Heart left ventricle (tissue), 16 donors: ENCODE measurements around the gene OR52E2. TPM values are rescaled to one million over a fixed set of nuclear protein-coding genes. Genes with fewer than 3 reads are reported as not detected.

ENCODE experiments used
- ATAC-seq, 4 donors: fragments of 200-7000 bp; cut with Tn5 transposase; one replicate each; pipeline ENCODE4 v1.9.1; 2020 to 2022; ENCODE audit warnings: moderate library complexity in 4 of 4, mild to moderate bottlenecking in 3 of 4, moderate number of reproducible peaks in 1 of 4
- DNase-seq, 5 donors: peaks; one replicate each; pipeline ENCODE4 v3.0.0-alpha.2; 2020
- H3K27ac ChIP-seq, 12 donors: fragments of 200-600 bp; sonication (generic) in 4 of 12; one replicate each; pipeline versions ENCODE4 v1.5.0 to v1.8.0; 2016 to 2022; ENCODE audit warnings: mild to moderate bottlenecking in 2 of 12
- H3K27me3 ChIP-seq, 9 donors: fragments of 200-600 bp; sonication (generic) in 2 of 9; one replicate each; pipeline versions ENCODE4 v1.5.1 to v1.8.0; 2016 to 2022; ENCODE audit warnings: mild to moderate bottlenecking in 3 of 9
- H3K36me3 ChIP-seq, 9 donors: fragments of 200-600 bp; sonication (generic) in 2 of 9; one replicate each; pipeline versions ENCODE4 v1.5.0 to v1.8.0; 2018 to 2022; ENCODE audit warnings: mild to moderate bottlenecking in 2 of 9
- H3K4me1 ChIP-seq, 12 donors: fragments of 200-600 bp; sonication (generic) in 4 of 12; one replicate each; pipeline versions ENCODE4 v1.5.0 to v1.8.0; 2016 to 2022; ENCODE audit warnings: mild to moderate bottlenecking in 3 of 12
- H3K4me3 ChIP-seq, 12 donors: fragments of 200-600 bp; sonication (generic) in 4 of 12; one replicate each; pipeline versions ENCODE4 v1.5.0 to v1.8.0; 2017 to 2022; ENCODE audit warnings: mild to moderate bottlenecking in 9 of 12, moderate library complexity in 4 of 12
- H3K9me3 ChIP-seq, 12 donors: fragments of 200-600 bp; sonication (generic) in 4 of 12; one replicate each; pipeline versions ENCODE4 v1.5.0 to v1.8.0; 2016 to 2022; ENCODE audit warnings: mild to moderate bottlenecking in 1 of 12
- CTCF ChIP-seq, 12 donors: fragments of 200-600 bp; sonication (generic) in 4 of 12; IDR thresholded peaks; one replicate each; pipeline versions ENCODE4 v1.5.0 to v1.8.0; 2018 to 2022; ENCODE audit warnings: antibody characterized with exemption in 12 of 12, mild to moderate bottlenecking in 5 of 12
- POLR2A ChIP-seq, 2 donors: fragments of 450-650 bp; IDR thresholded peaks; one replicate each; pipeline ENCODE4 v1.6.1; 2017; ENCODE audit warnings: antibody characterized with exemption in 2 of 2, mild to moderate bottlenecking in 2 of 2, moderate library complexity in 2 of 2
- WGBS, 4 donors: extraction: QIAGEN DNeasy Blood & Tissue Kit in 2 of 4; methylation state at CpG; one replicate each; pipeline versions ENCODE4 v1.1.5 to v1.1.7; 2013 to 2018; 5-methylcytosine and 5-hydroxymethylcytosine counted together
- intact Hi-C, 10 donors: fragments of 100-400 bp; cut with DNase I; formaldehyde crosslinking; loops; one replicate each; pipeline versions ENCODE4 v1.11.1 to v1.14.2; 2022
- polyA plus RNA-seq, 2 donors: library from polyadenylated mRNA; stranded (reverse); fragments of 200-250 nt; gene quantifications; one replicate each; pipeline ENCODE4 v1.2.3, GENCODE V29; 2013
- total RNA-seq, 9 donors: library from RNA; depleted of rRNA in 2 of 9; stranded (reverse); fragments of >200 nt in 2 of 9; fragmentation: NEBNext Ultra II Directional in 3 of 9; extraction: Animal tissue kit (Norgen Biotek cat#: 25700) in 3 of 9; gene quantifications; one replicate each; pipeline versions ENCODE4 v1.1.0 to v1.2.4, GENCODE V29; 2016 to 2023
- donor health status: ischemic (EF 13 %, LVEDD 7.1; RV severe dilation, severe dysfunction).
- donor health status: healthy with polysubstance abuse.
- donor health status: DM: no; HTN: yes; CAD: no.
- donor health status: DM: no; HTN: no; CAD: no.
- donor health status: ischemic (EF 25% LVEDD 6.9; RV normal size, moderate dysfunction).
- donor health status: ischemic (EF 25% LVEDD 5.7; RV mildly dilated, moderate dysfunction).
- donor health status: healthy.
- donor health status: DM: yes; HTN: yes; CAD: no.
- donor health status: ischemic (EF 35%, LVEDD 5.7; RV mildly dilated, moderate dysfunction).
- donor health status: nonischemic (EF 11% LVEDD 7.7; RV severe dilation, severe dysfunction).
- donor health status: DM: yes; HTN: yes; CAD: no.
- donor health status: PGD.
- donor health status: ischemic (EF 29% LVEDD 5.4; RV normal size, mild dysfunction).
- donor health status: nonischemic (EF 23%, LVEDD 6.1; RV moderate dilation, normal function).

Gene OR52E2
- total and polyA plus RNA-seq, 11 donors: not detected

GRCh38 chr11:5042091-5042490, 17.3 kb downstream of the OR52E2 start:
- H3K4me3 ChIP-seq: no peak overlapping the region
- DNase-seq (no peak), ATAC-seq (no peak)
- no peak for TF ChIP-seq POLR2A (IDR thresholded peaks at IDR 0.05)
- TF ChIP-seq CTCF (IDR thresholded peaks at IDR 0.05): no peak
- H3K27ac ChIP-seq: no peak overlapping the region
- 45 to 81% (median 72%) methylated on average over 3 of the region's 3 CpGs for WGBS, 4 donors
- H3K36me3 ChIP-seq: no peaks in the 10 kb centered on the region
- no peaks in the 10 kb centered on the region for H3K4me1 ChIP-seq
- intact Hi-C loops: no loop called here
- H3K9me3 ChIP-seq: no peaks in the 10 kb centered on the region
- H3K27me3 ChIP-seq: no peaks in the 10 kb centered on the region

GRCh38 chr11:5040876-5041275, 18.6 kb downstream of the OR52E2 start:
- Histone ChIP-seq H3K27me3 (no peaks in the 10 kb centered on the region), H3K4me3 (no peak overlapping the region), H3K27ac (no peak overlapping the region), H3K4me1 (no peaks in the 10 kb centered on the region), H3K36me3 (no peaks in the 10 kb centered on the region), H3K9me3 (no peaks in the 10 kb centered on the region)
- DNase-seq (no peak), ATAC-seq (no peak)
- intact Hi-C loops: no loop called here
- TF ChIP-seq CTCF (IDR thresholded peaks at IDR 0.05) (no peak), POLR2A (IDR thresholded peaks at IDR 0.05) (no peak)
- 50 to 80% (median 62%) methylated on average over 4 of the region's 4 CpGs for WGBS, 4 donors

- TF ChIP-seq CTCF (IDR thresholded peaks at IDR 0.05) (no peak), POLR2A (IDR thresholded peaks at IDR 0.05) (no peak)
- no peak for DNase-seq
- Histone ChIP-seq H3K4me1 (no peaks in the 10 kb centered on the region), H3K27me3 (no peaks in the 10 kb centered on the region), H3K4me3 (no peak overlapping the region), H3K27ac (no peak overlapping the region), H3K36me3 (no peaks in the 10 kb centered on the region), H3K9me3 (no peaks in the 10 kb centered on the region)
- intact Hi-C loops: no loop called here
- ATAC-seq: no peak
- 86 to 97% (median 89%) methylated on average over 1 of the region's 1 CpG for WGBS, 4 donors
These were observed 21.1 kb downstream of the OR52E2 start for GRCh38 chr11:5038341-5038740.

- no peaks in the 10 kb centered on the region for H3K27me3 ChIP-seq
- TF ChIP-seq POLR2A (IDR thresholded peaks at IDR 0.05): no peak
- no peak for TF ChIP-seq CTCF (IDR thresholded peaks at IDR 0.05)
- DNase-seq (no peak), ATAC-seq (no peak)
- intact Hi-C loops: no loop called here
- H3K9me3 ChIP-seq: no peaks in the 10 kb centered on the region
- WGBS, 4 donors: 42 to 71% (median 53%) methylated on average over 2 of the region's 2 CpGs
- no peak overlapping the region for H3K27ac ChIP-seq
- no peaks in the 10 kb centered on the region for H3K4me1 ChIP-seq
- H3K4me3 ChIP-seq: no peak overlapping the region
- no peaks in the 10 kb centered on the region for H3K36me3 ChIP-seq
These were observed 21.5 kb downstream of the OR52E2 start for GRCh38 chr11:5037926-5038325.
